Measurements from ENCODE around the gene GLIPR2. TPM values are rescaled to one million over a fixed set of nuclear protein-coding genes. Genes with fewer than 3 reads are reported as not detected.

The GLIPR2 gene
- total and polyA plus RNA-seq, 2 of the 13 experiments (the other 11 are each of a cell fraction or from before 2014, with no cell fraction given), result 0.08 to 0.42 TPM

GRCh38 chr9:36138901-36139300, 2.4 kb downstream of the GLIPR2 start:
- no peak overlapping the region for H3K4me3 ChIP-seq (replicated peaks in 1 of 3; ENCODE audit: insufficient read depth in 1 of 3, low read depth in 2 of 3, low read length in 3 of 3)
- no peak overlapping the region for H3K9ac ChIP-seq (ENCODE audit: insufficient read depth, low read depth, low read length)
- no peak for FAIRE-seq
- no peaks in the 10 kb centered on the region for H4K20me1 ChIP-seq (ENCODE audit: insufficient read depth, low read length)
- 67% methylated on average over 5 of the region's 5 CpGs for WGBS (ENCODE audit: low lambda C conversion rate)
- H3K9me3 ChIP-seq (ENCODE audit: low read length), result no peaks in the 10 kb centered on the region
- in situ Hi-C loops (cut with HindIII; ENCODE audit: extremely low pct_ligation_motif_present, low pct_unique_long_range_greater_than_20kb), result no loop called here
- intact Hi-C loops (cut with micrococcal nuclease; ENCODE audit: unreplicated experiment), result no loop called here
- no peak overlapping the region for H2AFZ ChIP-seq (ENCODE audit: low read length)
- DNase-seq (ENCODE audit: low spot score), result no peak
- ChIA-PET CTCF (ENCODE audit: low intra/inter-chr PET ratio, low total read pairs) (no interaction called here), POLR2A (interaction anchor here (1.0 kb wide), 1 partner anchor 10 kb away, joined by 3 read pairs; no protein-coding TSS in a partner anchor)
- H3K27me3 ChIP-seq (ENCODE audit: control insufficient read depth in 1 of 2, insufficient read depth in 2 of 2, low read length in 2 of 2), result peaks cover 17 to 56% of the 10 kb centered on the region in 2 experiments
- ATAC-seq, result no peak
- H3K79me2 ChIP-seq (ENCODE audit: insufficient read depth, low read length), result no peaks in the 10 kb centered on the region
- H3K4me1 ChIP-seq (ENCODE audit: insufficient read depth, low read length), result peaks cover 22% of the 10 kb centered on the region
- no peak overlapping the region for H3K4me2 ChIP-seq (ENCODE audit: low read depth, low read length)
- no TSS peak for BruUV-seq (replicated peaks)
- TF ChIP-seq ZSCAN21 (CRISPR knock-in tag; IDR thresholded peaks at IDR 0.05; ENCODE audit: borderline replicate concordance) (no peak), ZNF382 (CRISPR knock-in tag; IDR thresholded peaks at IDR 0.05; ENCODE audit: borderline replicate concordance) (no peak), FOXJ3 (CRISPR knock-in tag; IDR thresholded peaks at IDR 0.05; ENCODE audit: borderline replicate concordance) (no peak)
- H3K27ac ChIP-seq (ENCODE audit: extremely low read length, insufficient read depth, low read length), result no peak overlapping the region
- no peaks in the 10 kb centered on the region for H3K36me3 ChIP-seq (replicated peaks in 1 of 2; ENCODE audit: control insufficient read depth in 1 of 2, insufficient read depth in 2 of 2, low read length in 2 of 2)

- Histone ChIP-seq H2AFZ (ENCODE audit: low read length) (no peak overlapping the region), H3K4me2 (ENCODE audit: low read depth, low read length) (no peak overlapping the region), H3K9ac (ENCODE audit: insufficient read depth, low read depth, low read length) (no peak overlapping the region), H3K9me3 (ENCODE audit: low read length) (peaks cover 1% of the 10 kb centered on the region; the same call in 1 of the 2 replicates), H3K4me3 (replicated peaks in 1 of 3; ENCODE audit: insufficient read depth in 1 of 3, low read depth in 2 of 3, low read length in 3 of 3) (no peak overlapping the region), H3K79me2 (ENCODE audit: insufficient read depth, low read length) (no peaks in the 10 kb centered on the region), H3K36me3 (replicated peaks in 1 of 2; ENCODE audit: control insufficient read depth in 1 of 2, insufficient read depth in 2 of 2, low read length in 2 of 2) (no peaks in the 10 kb centered on the region), H3K27me3 (ENCODE audit: control insufficient read depth in 1 of 2, insufficient read depth in 2 of 2, low read length in 2 of 2) (peaks cover 15 to 46% of the 10 kb centered on the region in 2 experiments), H4K20me1 (ENCODE audit: insufficient read depth, low read length) (no peaks in the 10 kb centered on the region), H3K27ac (ENCODE audit: extremely low read length, insufficient read depth, low read length) (no peak overlapping the region), H3K4me1 (ENCODE audit: insufficient read depth, low read length) (peaks cover 31% of the 10 kb centered on the region)
- CTCF ChIA-PET (ENCODE audit: low intra/inter-chr PET ratio, low total read pairs), result no interaction called here
- DNase-seq (ENCODE audit: low spot score) (no peak), FAIRE-seq (no peak), ATAC-seq (no peak)
- no TSS peak for BruUV-seq (replicated peaks)
- TF ChIP-seq SRSF4 (IDR thresholded peaks at IDR 0.05; ENCODE audit: low read depth, low read length, poor library complexity, severe bottlenecking), result no peak
- TF ChIP-seq SKIL (CRISPR knock-in tag; IDR thresholded peaks at IDR 0.05; ENCODE audit: borderline replicate concordance), result no peak
- TF ChIP-seq ELF1 (CRISPR knock-in tag; IDR thresholded peaks at IDR 0.05), result no peak
- no peak for TF ChIP-seq KDM3A (CRISPR knock-in tag; IDR thresholded peaks at IDR 0.05; ENCODE audit: low read depth)
- POLR2A ChIA-PET, result interaction anchor here (1.0 kb wide), 1 partner anchor 8 kb away, joined by 3 read pairs; no protein-coding TSS in a partner anchor
- 35% methylated on average over 11 of the region's 11 CpGs for WGBS (ENCODE audit: low lambda C conversion rate)
- in situ Hi-C loops (cut with HindIII; ENCODE audit: extremely low pct_ligation_motif_present, low pct_unique_long_range_greater_than_20kb) (no loop called here), intact Hi-C loops (cut with micrococcal nuclease; ENCODE audit: unreplicated experiment) (no loop called here)
These were observed 3.9 kb downstream of the GLIPR2 start for GRCh38 chr9:36140086-36141084.
